IPS DF 6.9 (cell line): ENCODE measurements around the gene CD8A.

Experiments
- DNase-seq: peaks from one replicate; pipeline ENCODE4 v3.0.0-alpha.2; 2013; ENCODE audit warnings: low read depth, low spot score
- H3K27ac ChIP-seq: one replicate; pipeline ENCODE4 v1.5.1; 2013; ENCODE audit warnings: low read length, control low read depth
- H3K27me3 ChIP-seq: 2 replicates; pipeline ENCODE4 v1.6.1; 2013; ENCODE audit warnings: mild to moderate bottlenecking, low read length; ENCODE audit not compliant: control insufficient read depth, insufficient read depth
- H3K36me3 ChIP-seq: 2 replicates; pipeline ENCODE4 v1.6.1; 2013; ENCODE audit warnings: low read length; ENCODE audit not compliant: control insufficient read depth, insufficient read depth
- H3K4me1 ChIP-seq: 2 replicates; pipeline ENCODE4 v1.6.1; 2013; ENCODE audit warnings: low read length; ENCODE audit not compliant: control insufficient read depth, insufficient read depth
- H3K4me3 ChIP-seq: 2 replicates; pipeline ENCODE4 v1.5.1; 2013; ENCODE audit warnings: mild to moderate bottlenecking, low read length
- H3K9me3 ChIP-seq: 2 replicates; pipeline ENCODE4 v1.6.1; 2013; ENCODE audit warnings: low read length, inconsistent platforms; ENCODE audit not compliant: control insufficient read depth, insufficient read depth
- WGBS: extraction: QIAGEN DNeasy Blood & Tissue Kit; methylation state at CpG from one replicate; pipeline ENCODE4 v1.1.7; 2013; ENCODE audit warnings: mixed read lengths, missing lambda C conversion rate; ENCODE audit not compliant: insufficient read length, insufficient coverage; 5-methylcytosine and 5-hydroxymethylcytosine counted together

CD8A gene

DNA sequence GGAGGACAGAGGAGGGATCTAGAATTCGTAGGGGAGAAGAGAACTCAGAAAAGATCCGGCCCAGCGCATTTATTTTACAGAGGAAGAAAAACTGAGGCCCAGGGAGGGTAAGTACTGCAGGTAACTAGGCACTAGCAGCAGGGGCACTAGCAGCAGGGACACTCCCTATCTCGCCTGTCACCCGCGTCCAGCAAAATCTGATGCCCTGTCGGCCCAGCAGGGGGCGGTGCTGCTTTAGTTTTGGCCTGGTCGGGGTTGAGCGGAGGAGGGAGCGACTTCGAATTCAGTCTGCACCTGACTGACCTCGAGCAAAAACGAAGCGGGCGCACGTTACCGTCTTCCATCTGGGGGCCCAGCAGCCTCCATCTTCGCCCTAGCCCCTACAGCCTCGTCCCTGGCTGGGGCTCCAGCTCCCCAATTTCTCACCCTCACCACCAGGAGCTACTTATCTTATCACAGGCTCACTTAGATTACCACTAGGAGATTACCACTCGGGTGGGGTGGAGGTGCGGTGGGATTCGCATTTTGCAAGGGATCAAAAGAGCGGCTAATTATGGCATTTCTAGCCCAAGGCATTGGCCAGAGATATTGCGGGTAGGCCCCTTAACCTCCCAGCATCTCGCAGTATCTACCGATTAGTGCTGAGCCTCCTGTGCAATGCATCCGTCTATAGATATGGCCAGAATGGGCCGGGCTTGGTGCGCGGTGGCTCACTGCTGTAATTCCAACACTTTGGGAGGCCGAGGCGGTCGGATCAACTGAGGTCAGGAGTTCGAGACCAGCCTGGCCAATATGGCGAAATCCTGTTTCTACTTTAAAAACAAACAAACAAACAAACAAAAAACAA lies 17.8 kb upstream of the CD8A start:
- DNase-seq, result peak; percentile 82
- WGBS, result no CpG with 5 or more reads among the region's 36 CpGs
- no peaks in the 10 kb centered on the region for H3K36me3 ChIP-seq
- no peaks in the 10 kb centered on the region for H3K4me1 ChIP-seq
- H3K27me3 ChIP-seq, result no peaks in the 10 kb centered on the region
- peak overlapping the region; percentile 24; the same call in 1 of the 2 replicates for H3K4me3 ChIP-seq
- no peaks in the 10 kb centered on the region for H3K9me3 ChIP-seq
- H3K27ac ChIP-seq, result no peak overlapping the region

GRCh38 chr2:86807468-86808275 lies 17.0 kb upstream of the CD8A start:
- no peak for DNase-seq

DNA sequence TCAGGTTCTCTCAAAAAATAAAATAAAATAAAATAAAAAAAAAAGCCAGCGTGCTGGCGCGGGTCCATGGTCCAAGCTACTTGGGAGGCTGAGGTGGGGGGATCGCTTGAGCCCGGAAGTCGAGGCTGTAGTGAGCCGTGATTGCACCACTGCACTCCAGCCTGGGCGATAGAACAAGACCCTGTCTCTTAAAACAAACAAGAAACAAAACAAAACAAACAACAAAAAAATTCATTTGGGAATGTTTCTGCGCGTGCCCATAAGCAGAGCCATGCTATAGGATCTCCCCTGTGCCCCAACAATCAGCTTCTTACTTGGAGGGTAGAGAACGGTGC lies 16.4 kb upstream of the CD8A start:
- no peaks in the 10 kb centered on the region for H3K9me3 ChIP-seq
- H3K27ac ChIP-seq, result no peak overlapping the region
- DNase-seq, result no peak
- no peaks in the 10 kb centered on the region for H3K4me1 ChIP-seq
- no peak overlapping the region; the same call in 1 of the 2 replicates for H3K4me3 ChIP-seq
- no CpG with 5 or more reads among the region's 11 CpGs for WGBS
- no peaks in the 10 kb centered on the region for H3K36me3 ChIP-seq
- H3K27me3 ChIP-seq, result no peaks in the 10 kb centered on the region

More at GRCh38 chr2:86807468-86808275, 17.0 kb upstream of the CD8A start:
- WGBS, result no CpG with 5 or more reads among the region's 51 CpGs
- no peaks in the 10 kb centered on the region for H3K36me3 ChIP-seq
- no peaks in the 10 kb centered on the region for H3K27me3 ChIP-seq
- no peak overlapping the region for H3K27ac ChIP-seq
- no peaks in the 10 kb centered on the region for H3K4me1 ChIP-seq
- H3K9me3 ChIP-seq, result no peaks in the 10 kb centered on the region
- peak overlapping the region; percentile 24; the same call in 1 of the 2 replicates for H3K4me3 ChIP-seq

DNA sequence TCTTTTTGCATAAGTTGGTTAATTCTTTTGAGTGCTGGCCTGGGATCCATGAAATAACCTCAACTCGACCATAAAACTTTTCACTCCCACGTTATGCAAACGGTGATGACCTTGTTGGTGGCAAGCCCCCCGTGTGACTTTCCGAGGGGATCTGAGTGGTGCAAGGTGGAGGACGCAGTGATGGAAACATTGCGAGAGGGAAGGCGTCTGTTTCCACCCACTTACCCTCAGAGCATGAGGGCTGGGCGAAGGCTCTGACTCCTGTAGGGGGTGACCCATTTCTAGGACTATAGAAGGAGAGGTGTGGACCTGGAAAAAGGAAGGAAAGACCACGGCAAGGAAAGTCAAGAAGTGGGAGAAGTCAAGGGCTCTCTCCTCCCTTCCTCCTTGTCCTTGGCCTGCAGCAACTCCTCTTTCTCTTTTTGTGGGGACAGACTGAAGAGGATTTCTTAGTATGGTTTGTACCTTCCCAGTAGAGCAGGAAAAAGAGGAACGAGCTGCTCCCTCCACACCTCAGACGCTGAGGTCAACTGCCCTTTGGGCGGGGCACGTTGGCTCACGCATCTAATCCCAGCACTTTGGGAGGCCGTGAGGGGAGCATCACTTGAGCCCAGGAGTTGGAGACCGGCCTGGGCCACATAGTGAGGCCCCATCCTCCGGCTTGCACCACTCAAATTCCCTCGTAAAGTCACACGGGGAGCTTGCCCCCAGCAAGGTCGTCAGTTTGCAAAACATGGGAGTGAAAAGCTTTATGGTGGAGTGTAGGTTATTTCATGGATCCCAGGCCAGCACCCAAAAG lies 15.5 kb upstream of the CD8A start:
- Histone ChIP-seq H3K4me3 (no peak overlapping the region), H3K9me3 (no peaks in the 10 kb centered on the region), H3K36me3 (no peaks in the 10 kb centered on the region), H3K4me1 (no peaks in the 10 kb centered on the region), H3K27ac (no peak overlapping the region), H3K27me3 (no peaks in the 10 kb centered on the region)
- DNase-seq, result no peak
- no CpG with 5 or more reads among the region's 21 CpGs for WGBS

GRCh38 chr2:86800856-86801567 lies 10.3 kb upstream of the CD8A start:
- no CpG with 5 or more reads among the region's 2 CpGs for WGBS
- H3K27me3 ChIP-seq, result no peaks in the 10 kb centered on the region
- H3K4me1 ChIP-seq, result no peaks in the 10 kb centered on the region
- DNase-seq, result no peak
- no peak overlapping the region for H3K27ac ChIP-seq
- H3K36me3 ChIP-seq, result no peaks in the 10 kb centered on the region
- H3K9me3 ChIP-seq, result no peaks in the 10 kb centered on the region; the same call in 1 of the 2 replicates
- no peak overlapping the region for H3K4me3 ChIP-seq

GRCh38 chr2:86794861-86795260 lies 4.1 kb upstream of the CD8A start:
- Histone ChIP-seq H3K36me3 (no peaks in the 10 kb centered on the region), H3K4me1 (no peaks in the 10 kb centered on the region), H3K27ac (no peak overlapping the region), H3K4me3 (no peak overlapping the region), H3K9me3 (no peaks in the 10 kb centered on the region; the same call in 1 of the 2 replicates), H3K27me3 (peaks cover 18% of the 10 kb centered on the region)
- no CpG with 5 or more reads among the region's 2 CpGs for WGBS
- no peak for DNase-seq

GRCh38 chr2:86793752-86794151 lies 3.0 kb upstream of the CD8A start:
- Histone ChIP-seq H3K9me3 (no peaks in the 10 kb centered on the region; the same call in 1 of the 2 replicates), H3K27me3 (peaks cover 28% of the 10 kb centered on the region), H3K27ac (no peak overlapping the region), H3K36me3 (no peaks in the 10 kb centered on the region), H3K4me1 (no peaks in the 10 kb centered on the region), H3K4me3 (no peak overlapping the region)
- no peak for DNase-seq
- no CpG with 5 or more reads among the region's 4 CpGs for WGBS

DNA sequence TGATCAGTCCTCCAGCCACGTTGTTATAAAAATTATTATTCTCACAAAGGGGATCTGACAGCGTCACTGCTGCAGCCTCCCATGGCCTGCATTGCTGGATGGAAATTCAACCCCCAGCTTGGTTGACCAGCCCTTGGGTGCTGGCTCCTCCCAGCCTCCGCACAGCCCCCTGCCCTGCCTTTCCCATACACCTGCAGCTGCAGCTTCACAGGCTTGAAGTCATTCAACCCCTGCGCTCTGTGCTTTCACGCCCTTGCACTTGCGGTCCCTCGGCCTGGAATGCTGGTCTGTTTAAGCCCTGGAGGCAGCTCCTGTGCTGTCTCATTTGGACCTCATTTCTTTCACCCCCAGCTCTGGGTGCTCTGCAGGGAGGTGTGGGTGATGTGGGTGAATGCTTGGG lies 860 bp upstream of the CD8A start:
- H3K36me3 ChIP-seq, result no peaks in the 10 kb centered on the region
- no peaks in the 10 kb centered on the region for H3K9me3 ChIP-seq
- DNase-seq, result no peak
- H3K4me1 ChIP-seq, result no peaks in the 10 kb centered on the region
- peaks cover 36% of the 10 kb centered on the region for H3K27me3 ChIP-seq
- no peak overlapping the region for H3K4me3 ChIP-seq
- H3K27ac ChIP-seq, result no peak overlapping the region
- no CpG with 5 or more reads among the region's 7 CpGs for WGBS

DNA sequence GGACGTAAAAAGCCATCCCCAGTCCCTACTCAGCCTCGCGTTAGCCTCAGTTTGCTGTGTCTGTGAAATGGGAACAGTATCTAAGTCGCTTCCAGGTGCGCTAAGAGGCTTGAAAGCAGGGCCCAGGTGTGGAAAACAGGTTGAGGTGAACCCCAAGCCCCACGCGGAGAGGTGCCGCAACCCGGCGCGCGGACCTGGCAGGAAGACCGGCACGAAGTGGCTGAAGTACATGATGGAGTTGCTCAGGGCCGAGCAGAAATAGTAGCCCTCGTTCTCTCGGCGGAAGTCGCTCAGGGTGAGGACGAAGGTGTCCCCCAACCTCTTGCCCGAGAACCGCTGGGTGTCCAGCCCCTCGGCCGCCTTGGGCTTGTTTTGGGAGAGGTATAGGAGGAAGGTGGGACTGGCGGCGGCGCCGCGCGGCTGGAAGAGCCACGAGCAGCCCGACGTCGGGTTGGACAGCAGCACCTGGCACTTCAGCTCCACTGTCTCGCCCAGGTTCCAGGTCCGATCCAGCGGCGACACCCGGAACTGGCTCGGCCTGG lies 508 bp downstream of the CD8A start:
- no peak for DNase-seq
- Histone ChIP-seq H3K4me1 (no peaks in the 10 kb centered on the region), H3K27ac (no peak overlapping the region), H3K27me3 (peaks cover 36% of the 10 kb centered on the region), H3K36me3 (no peaks in the 10 kb centered on the region), H3K4me3 (no peak overlapping the region; the same call in 1 of the 2 replicates), H3K9me3 (no peaks in the 10 kb centered on the region)
- WGBS, result no CpG with 5 or more reads among the region's 40 CpGs
